K562 (cell line): ENCODE results near the gene FGFBP3. TPM values are rescaled to one million over a fixed set of nuclear protein-coding genes. Genes with fewer than 3 reads are reported as not detected.

Source experiments
- ARID3B ChIP-seq: fragments of 250-450 bp; sonication (Bioruptor Pico); IDR thresholded peaks from 2 replicates; pipeline ENCODE4 v1.4.0; 2020; ENCODE audit warnings: borderline replicate concordance
- ELK1 ChIP-seq: sonication (generic); formaldehyde crosslinking; IDR thresholded peaks from 2 replicates; pipeline ENCODE4 v1.8.1; 2022; ENCODE audit warnings: missing genetic modification reagents
- IFI16 ChIP-seq: fragments of 250-450 bp; sonication (Bioruptor Pico); IDR thresholded peaks from 2 replicates; pipeline ENCODE4 v2.1.2; 2022; ENCODE audit warnings: mild to moderate bottlenecking, inconsistent platforms
- KAT7 ChIP-seq: sonication (generic); formaldehyde crosslinking; IDR thresholded peaks from 2 replicates; pipeline ENCODE4 v1.8.0; 2022; ENCODE audit warnings: missing genetic modification reagents, mild to moderate bottlenecking, borderline replicate concordance
- MBD2 ChIP-seq: sonication (generic); IDR thresholded peaks from 2 replicates; pipeline ENCODE4 v1.6.1; 2016; ENCODE audit warnings: low read depth, borderline replicate concordance
- PATZ1 ChIP-seq: fragments of 250-450 bp; sonication (Bioruptor Pico); IDR thresholded peaks from 2 replicates; pipeline ENCODE4 v1.5.0; 2020; ENCODE audit warnings: mild to moderate bottlenecking, borderline replicate concordance
- PRMT5 ChIP-seq: sonication (generic); formaldehyde crosslinking; IDR thresholded peaks from 2 replicates; pipeline ENCODE4 v1.5.0; 2020; ENCODE audit warnings: missing genetic modification reagents
- RBM14 ChIP-seq: fragments of 200-400 bp; formaldehyde crosslinking; IDR thresholded peaks from 2 replicates; pipeline ENCODE4 v1.6.1; 2018; ENCODE audit warnings: low read depth, mild to moderate bottlenecking, low read length, moderate library complexity, borderline replicate concordance; ENCODE audit not compliant: insufficient read depth
- TCF15 ChIP-seq: fragments of 250-450 bp; sonication (Bioruptor Pico); IDR thresholded peaks from 2 replicates; pipeline ENCODE4 v1.8.0; 2022; ENCODE audit warnings: moderate library complexity, mild to moderate bottlenecking, inconsistent platforms
- TGIF2 ChIP-seq: sonication (generic); formaldehyde crosslinking; IDR thresholded peaks from 2 replicates; pipeline ENCODE4 v1.8.1; 2022; ENCODE audit warnings: mild to moderate bottlenecking, missing genetic modification reagents, moderate library complexity
- ZC3H8 ChIP-seq: fragments of 450-650 bp; IDR thresholded peaks from 2 replicates; pipeline ENCODE4 v1.6.1; 2017
- polyA plus RNA-seq, 8 experiments: library from polyadenylated mRNA; depleted of rRNA in 4 of 8; stranded (reverse) in 5 of 8; unstranded in 3 of 8; fragments of >200 nt; fragmentation: Nextera tagmentation in 2 of 8; fragmentation: Illumina TruSeq in 1 of 8; extraction: Ambion mirVana in 2 of 8; extraction: Trizol in 1 of 8; gene quantifications; 2 replicates each; pipeline versions ENCODE4 v1.2.1 to v1.2.3, GENCODE V29; 2011 to 2014; ENCODE audit warnings: inconsistent platforms in 1 of 8, missing spikeins in 1 of 8
- total RNA-seq, 7 experiments: library from RNA; depleted of rRNA in 6 of 7; stranded (reverse); fragments of >200 nt in 6 of 7; fragmentation: Illumina TruSeq in 2 of 7; extraction: Trizol in 2 of 7; gene quantifications; 2 replicates each; pipeline versions ENCODE4 v1.2.1 to v1.2.3, GENCODE V29; 2011 to 2021; ENCODE audit warnings: low replicate concordance in 1 of 7

Gene FGFBP3
- total and polyA plus RNA-seq, 9 of the 15 experiments (the other 6 are each of a cell fraction or from before 2014, with no cell fraction given): 0.58 to 3.0 (median 1.5) TPM

- TF ChIP-seq TGIF2 (CRISPR knock-in tag) (no peak), IFI16 (no peak), ARID3B (no peak), ELK1 (CRISPR knock-in tag) (no peak), RBM14 (no peak), PRMT5 (CRISPR knock-in tag) (no peak), TCF15 (CRISPR knock-in tag) (no peak), KAT7 (CRISPR knock-in tag) (no peak), MBD2 (no peak), ZC3H8 (no peak), PATZ1 (CRISPR knock-in tag) (no peak)
Measured at GRCh38 chr10:91887272-91888076, 21.8 kb downstream of the FGFBP3 start (continued).
